GM12872 (cell line): ENCODE results near the gene SCLT1.

ENCODE experiments used
- TF ChIP-seq, protein P1 (sequence below): IDR thresholded peaks from 3 replicates; pipeline ENCODE4 v1.5.1; 2011; ENCODE audit warnings: low read depth, mild to moderate bottlenecking, low read length, moderate library complexity; ENCODE audit not compliant: insufficient read depth

SCLT1 gene

GRCh38 chr4:129093191-129093920, at the start of gene SCLT1:
TSS of gene SCLT1 (minus strand) at chr4:129093539. CDS start at chr4:129093103, 436 bp downstream.
- TF ChIP-seq, protein P1, sequence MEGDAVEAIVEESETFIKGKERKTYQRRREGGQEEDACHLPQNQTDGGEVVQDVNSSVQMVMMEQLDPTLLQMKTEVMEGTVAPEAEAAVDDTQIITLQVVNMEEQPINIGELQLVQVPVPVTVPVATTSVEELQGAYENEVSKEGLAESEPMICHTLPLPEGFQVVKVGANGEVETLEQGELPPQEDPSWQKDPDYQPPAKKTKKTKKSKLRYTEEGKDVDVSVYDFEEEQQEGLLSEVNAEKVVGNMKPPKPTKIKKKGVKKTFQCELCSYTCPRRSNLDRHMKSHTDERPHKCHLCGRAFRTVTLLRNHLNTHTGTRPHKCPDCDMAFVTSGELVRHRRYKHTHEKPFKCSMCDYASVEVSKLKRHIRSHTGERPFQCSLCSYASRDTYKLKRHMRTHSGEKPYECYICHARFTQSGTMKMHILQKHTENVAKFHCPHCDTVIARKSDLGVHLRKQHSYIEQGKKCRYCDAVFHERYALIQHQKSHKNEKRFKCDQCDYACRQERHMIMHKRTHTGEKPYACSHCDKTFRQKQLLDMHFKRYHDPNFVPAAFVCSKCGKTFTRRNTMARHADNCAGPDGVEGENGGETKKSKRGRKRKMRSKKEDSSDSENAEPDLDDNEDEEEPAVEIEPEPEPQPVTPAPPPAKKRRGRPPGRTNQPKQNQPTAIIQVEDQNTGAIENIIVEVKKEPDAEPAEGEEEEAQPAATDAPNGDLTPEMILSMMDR, result no peak

DNA sequence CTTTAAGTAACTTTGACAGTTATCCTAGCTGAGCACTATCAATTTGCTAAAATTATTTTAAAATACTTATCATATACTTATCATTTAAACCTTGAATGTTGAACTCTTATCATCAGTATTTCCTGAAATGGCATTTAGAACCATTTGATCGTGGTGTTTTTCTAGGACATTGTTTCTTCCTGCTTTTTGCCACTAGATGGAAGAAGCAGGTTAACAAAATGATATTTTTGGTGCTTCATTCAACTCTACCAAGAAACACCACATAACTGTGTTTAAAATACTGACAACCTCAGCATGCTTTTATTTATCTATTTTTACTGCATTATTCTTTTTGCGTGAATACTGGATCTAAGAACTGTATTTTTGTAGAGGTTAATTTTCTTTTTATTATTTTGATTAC, 47.2 kb upstream of the SCLT1 start:
- TF ChIP-seq, protein P1, result no peak

DNA sequence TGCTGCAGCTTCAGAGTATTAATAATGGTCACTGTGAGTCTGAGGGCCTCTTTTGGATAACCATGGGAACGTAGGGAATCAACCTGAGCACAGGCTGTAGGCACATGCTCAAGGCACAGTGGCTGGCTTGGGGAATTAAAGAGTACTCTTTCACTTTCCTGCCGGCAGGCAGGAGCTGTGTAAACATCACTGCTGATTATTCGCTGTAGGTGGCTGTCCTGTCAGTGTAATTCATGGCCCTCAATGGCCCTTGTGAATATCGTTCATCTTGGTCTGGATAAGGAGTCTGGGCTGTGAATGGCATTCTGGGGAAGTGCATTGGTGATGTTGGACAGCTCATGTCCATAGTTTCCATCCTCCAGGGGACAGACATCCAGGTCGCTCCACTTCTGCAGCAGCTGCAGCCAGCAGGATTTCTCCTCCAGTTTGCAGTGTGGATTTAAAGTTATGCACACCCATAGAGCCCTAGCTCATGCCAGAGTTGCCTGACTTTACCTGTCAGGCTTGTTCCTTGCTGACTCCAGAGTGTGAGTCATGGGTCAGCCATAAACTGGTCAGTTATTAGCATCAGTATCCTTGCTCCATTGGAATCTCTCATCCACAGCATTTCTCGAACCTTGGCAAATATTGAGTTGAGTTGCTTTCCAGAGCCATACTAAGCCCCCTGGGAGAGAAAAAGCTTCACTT, 45.6 kb upstream of the SCLT1 start:
- TF ChIP-seq, protein P1, result no peak

GRCh38 chr4:129136433-129136832, 43.1 kb upstream of the SCLT1 start:
- TF ChIP-seq, protein P1, result no peak

DNA sequence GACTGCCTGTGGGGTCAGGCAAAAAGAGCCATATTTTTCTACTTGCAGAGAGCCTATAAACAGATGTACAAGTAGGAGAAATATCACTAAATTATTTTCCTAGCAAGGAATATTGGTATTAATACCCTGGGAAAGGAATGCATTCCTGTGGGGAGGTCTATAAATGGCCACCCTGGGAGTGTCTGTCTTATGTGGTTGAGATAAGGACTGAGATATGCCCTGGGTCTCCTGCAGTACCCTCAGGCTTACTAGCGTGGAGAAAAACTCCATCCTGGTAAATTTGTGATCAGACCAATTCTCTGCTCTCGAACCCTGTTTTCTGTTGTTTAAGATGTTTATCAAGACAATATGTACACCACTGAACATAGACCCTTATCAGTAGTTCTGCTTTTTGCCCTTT, 38.0 kb upstream of the SCLT1 start:
- TF ChIP-seq, protein P1, result no peak

GRCh38 chr4:129129143-129129542, 35.8 kb upstream of the SCLT1 start:
- TF ChIP-seq, protein P1, result no peak

- TF ChIP-seq, protein P1, result no peak
Observed at GRCh38 chr4:129117705-129118104, 24.4 kb upstream of the SCLT1 start.
